OCI-LY3 (cell line): ENCODE results near the gene CYS1.

ENCODE experiments used
- CTCF ChIP-seq: fragments of 200-600, 300-600 bp; sonication (generic); IDR thresholded peaks from 2 replicates; pipeline ENCODE4 v1.5.1; 2014; ENCODE audit warnings: antibody characterized with exemption, low read length, low read depth
- EZH2phosphoT487 ChIP-seq: fragments of 200-600 bp; shearing (Covaris generic); IDR thresholded peaks from 2 replicates; pipeline ENCODE4 v1.6.1; 2018; ENCODE audit warnings: antibody characterized with exemption, mixed run types, low read depth

- no peak for TF ChIP-seq CTCF
- no peak for TF ChIP-seq EZH2phosphoT487
These were observed 40.8 kb upstream of the CYS1 start for GRCh38 chr2:10120877-10121574.
